SK-N-SH treated with all-trans-retinoic acid at 6 μM for 48 hours (cell line): ENCODE data around the gene SNCG.
"Not testable (repeated sequence)": the region's sequence is repeated elsewhere in the genome, so short reads cannot be mapped to it uniquely, and the experiment has no call there.

Experiments used
- ATAC-seq: fragments of 200-7000 bp; cut with Tn5 transposase; 3 replicates; pipeline ENCODE4 v1.9.1; 2020; ENCODE audit warnings: mild to moderate bottlenecking, moderate library complexity
- ARNTL ChIP-seq: fragments of 450-650 bp; formaldehyde crosslinking; IDR thresholded peaks from 2 replicates; pipeline ENCODE4 v1.5.0; 2020; ENCODE audit warnings: low read depth, mild to moderate bottlenecking, moderate library complexity, borderline replicate concordance
- BACH2 ChIP-seq: fragments of 250-450 bp; sonication (Bioruptor Pico); IDR thresholded peaks from 2 replicates; pipeline ENCODE4 v1.9.0; 2021; ENCODE audit warnings: mild to moderate bottlenecking, borderline replicate concordance
- CSDC2 ChIP-seq: fragments of 250-450 bp; sonication (Bioruptor Pico); IDR thresholded peaks from 2 replicates; pipeline ENCODE4 v1.5.0; 2020; ENCODE audit warnings: mild to moderate bottlenecking, moderate library complexity
- ESRRG ChIP-seq: fragments of 250-450 bp; sonication (Bioruptor Pico); IDR thresholded peaks from 2 replicates; pipeline ENCODE4 v1.6.1; 2021; ENCODE audit warnings: mild to moderate bottlenecking
- GLIS3 ChIP-seq: fragments of 250-450 bp; sonication (Bioruptor Pico); IDR thresholded peaks from 2 replicates; pipeline ENCODE4 v1.5.0; 2020; ENCODE audit warnings: mild to moderate bottlenecking, moderate library complexity
- ISL1 ChIP-seq: fragments of 250-450 bp; sonication (Bioruptor Pico); IDR thresholded peaks from 2 replicates; pipeline ENCODE4 v2.1.2; 2022; ENCODE audit warnings: mild to moderate bottlenecking, moderate library complexity
- OSR1 ChIP-seq: fragments of 250-450 bp; sonication (Bioruptor Pico); IDR thresholded peaks from 2 replicates; pipeline ENCODE4 v1.8.0; 2022; ENCODE audit warnings: moderate library complexity, mild to moderate bottlenecking, inconsistent platforms
- PPARA ChIP-seq: fragments of 250-450 bp; sonication (Bioruptor Pico); IDR thresholded peaks from 2 replicates; pipeline ENCODE4 v1.5.0; 2020; ENCODE audit warnings: mild to moderate bottlenecking, borderline replicate concordance
- RARB ChIP-seq: fragments of 250-450 bp; sonication (Bioruptor Pico); IDR thresholded peaks from 2 replicates; pipeline ENCODE4 v1.8.0; 2021; ENCODE audit warnings: mild to moderate bottlenecking, moderate library complexity
- SNAI2 ChIP-seq: fragments of 250-450 bp; sonication (Bioruptor Pico); IDR thresholded peaks from 2 replicates; pipeline ENCODE4 v1.5.0; 2020; ENCODE audit warnings: mild to moderate bottlenecking, moderate library complexity
- TCF4 ChIP-seq: fragments of 250-450 bp; sonication (Bioruptor Pico); IDR thresholded peaks from 2 replicates; pipeline ENCODE4 v1.8.0; 2021; ENCODE audit warnings: mild to moderate bottlenecking, moderate library complexity, borderline replicate concordance
- ZC3H10 ChIP-seq: fragments of 250-450 bp; sonication (Bioruptor Pico); IDR thresholded peaks from 2 replicates; pipeline ENCODE4 v1.5.1; 2021; ENCODE audit warnings: mild to moderate bottlenecking, moderate library complexity
- ZFP30 ChIP-seq: fragments of 450-650 bp; formaldehyde crosslinking; IDR thresholded peaks from 2 replicates; pipeline ENCODE4 v1.5.0; 2022; ENCODE audit warnings: mild to moderate bottlenecking, moderate library complexity
- ZNF565 ChIP-seq: fragments of 450-650 bp; formaldehyde crosslinking; conservative IDR thresholded peaks from 2 replicates; pipeline ENCODE4 v1.5.0; 2020; ENCODE audit warnings: low read depth, mild to moderate bottlenecking, moderate library complexity
- ZNF70 ChIP-seq: fragments of 450-650 bp; formaldehyde crosslinking; IDR thresholded peaks from 2 replicates; pipeline ENCODE4 v1.5.0; 2020; ENCODE audit warnings: mild to moderate bottlenecking, moderate library complexity
- ZNF8 ChIP-seq: fragments of 450-650 bp; formaldehyde crosslinking; IDR thresholded peaks from 2 replicates; pipeline ENCODE4 v1.5.0; 2020; ENCODE audit warnings: mild to moderate bottlenecking, moderate library complexity
- TF ChIP-seq, protein P1 (sequence below): fragments of 250-450 bp; sonication (Bioruptor Pico); IDR thresholded peaks from 2 replicates; pipeline ENCODE4 v1.8.0; 2021; ENCODE audit warnings: low read depth, mild to moderate bottlenecking, moderate library complexity, borderline replicate concordance
- TF ChIP-seq, protein P2 (sequence below): fragments of 250-450 bp; sonication (Bioruptor Pico); IDR thresholded peaks from 2 replicates; pipeline ENCODE4 v1.5.1; 2021; ENCODE audit warnings: mild to moderate bottlenecking, moderate library complexity
- TF ChIP-seq, protein P3 (sequence below): fragments of 250-450 bp; sonication (Bioruptor Pico); IDR thresholded peaks from 2 replicates; pipeline ENCODE4 v1.5.0; 2020; ENCODE audit warnings: mild to moderate bottlenecking, moderate library complexity

The SNCG gene

DNA sequence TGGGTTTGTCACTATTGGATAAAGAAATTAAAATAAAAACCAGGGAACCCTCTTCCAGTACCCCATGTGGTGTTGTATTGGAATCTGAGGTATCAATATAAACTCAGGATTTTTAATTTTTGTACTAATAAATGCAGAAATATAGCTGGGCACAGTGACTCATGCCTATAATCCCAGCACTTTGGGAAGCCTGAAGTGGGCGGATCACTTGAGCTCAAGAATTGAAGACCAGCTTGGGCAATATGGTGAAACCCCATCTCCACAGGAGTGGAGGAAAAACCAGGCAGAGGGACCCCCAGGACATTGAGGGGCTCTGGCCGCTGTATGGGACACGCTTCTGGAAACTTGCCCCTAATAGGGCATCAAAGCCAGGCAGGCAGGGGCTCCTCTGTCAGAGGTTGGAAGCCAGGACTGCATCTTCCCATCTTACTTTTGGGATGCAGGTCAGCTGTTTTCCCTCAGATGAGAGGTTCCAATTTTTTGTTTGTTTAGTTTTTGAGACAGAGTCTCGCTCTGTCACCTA lies 21.0 kb downstream of the SNCG start (continued):
- no peak for TF ChIP-seq CSDC2 (CRISPR knock-in tag)
- no peak for TF ChIP-seq OSR1 (CRISPR knock-in tag)
- no peak for TF ChIP-seq PPARA
- no peak for TF ChIP-seq BACH2

DNA sequence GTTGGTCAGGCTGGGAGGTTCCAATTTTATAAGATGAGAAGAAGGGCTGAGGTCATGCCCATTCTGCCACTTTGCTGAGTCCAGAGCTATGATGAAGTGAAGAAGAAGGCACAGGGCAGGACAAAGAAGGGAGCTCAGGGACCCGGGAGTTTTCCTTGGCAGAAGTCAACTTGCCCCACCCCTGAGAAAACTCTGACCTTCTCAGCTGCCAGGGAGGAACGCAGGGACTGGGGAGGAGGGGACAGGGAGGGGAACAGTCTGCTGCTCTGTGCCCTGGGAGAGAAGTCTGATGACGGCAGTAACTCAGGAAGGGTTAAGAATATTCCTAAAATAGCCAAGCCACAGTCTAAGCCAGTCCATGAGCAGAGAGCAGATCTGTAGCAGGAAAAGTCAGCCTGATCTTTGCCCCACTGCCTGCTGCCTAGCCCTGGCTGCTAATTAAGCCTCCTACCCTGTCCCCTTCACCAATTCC lies 21.6 kb downstream of the SNCG start:
- TF ChIP-seq RARB (CRISPR knock-in tag) (no peak), ZNF70 (CRISPR knock-in tag) (no peak)
- no peak for ATAC-seq

DNA sequence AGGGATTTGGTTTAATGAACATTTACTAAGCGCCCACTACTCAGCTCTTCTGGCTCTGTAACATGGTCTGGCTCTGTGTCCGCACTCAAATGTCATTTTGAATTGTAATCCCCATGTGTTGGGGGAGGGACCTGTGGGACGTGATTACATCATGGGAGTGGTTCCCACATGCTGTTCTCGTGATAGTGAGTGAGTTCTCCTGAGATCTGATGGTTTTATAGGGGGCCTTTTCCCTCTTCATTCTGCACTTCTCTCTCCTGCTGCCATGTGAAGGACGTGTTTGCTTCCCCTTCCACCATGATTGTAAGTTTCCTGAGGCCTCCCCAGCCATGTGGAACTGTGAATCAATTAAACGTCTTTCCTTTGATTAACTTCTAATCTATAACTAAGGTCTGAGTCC lies 22.6 kb downstream of the SNCG start:
- not testable (repeated sequence) for ATAC-seq

DNA sequence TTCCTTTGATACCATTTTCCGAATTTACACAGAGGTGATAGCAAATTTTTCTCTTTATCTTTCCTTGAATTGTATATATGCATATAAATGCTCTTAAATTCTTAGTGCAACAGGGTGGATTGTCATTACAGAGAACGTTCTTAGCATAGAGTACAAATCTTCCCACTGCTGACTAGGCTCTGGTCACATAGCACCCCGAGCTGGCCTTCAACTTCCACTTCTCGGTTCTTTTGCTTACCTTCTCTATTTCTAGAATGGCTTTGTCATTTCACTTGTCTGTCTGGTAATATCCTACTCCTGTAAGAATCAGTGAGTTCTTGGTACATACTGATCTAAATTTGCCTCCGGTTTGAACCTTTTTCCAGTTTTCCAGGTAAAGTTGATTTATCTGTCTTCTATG lies 23.3 kb downstream of the SNCG start:
- ATAC-seq = no peak

DNA sequence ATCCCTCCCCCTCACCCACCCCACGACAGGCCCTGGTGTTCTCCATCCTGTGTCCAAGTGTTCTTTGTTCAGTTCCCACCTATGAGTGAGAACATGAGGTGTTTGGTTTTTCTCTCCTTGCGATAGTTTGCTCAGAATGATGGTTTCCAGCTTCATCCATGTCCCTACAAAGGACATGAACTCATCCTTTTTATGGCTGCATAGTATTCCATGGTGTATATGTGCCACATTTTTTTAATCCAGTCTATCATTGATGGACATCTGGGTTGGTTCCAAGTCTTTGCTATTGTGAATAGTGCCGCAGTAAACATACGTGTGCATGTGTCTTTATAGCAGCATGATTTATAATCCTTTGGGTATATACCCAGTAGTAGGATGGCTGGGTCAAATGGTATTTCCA lies 26.1 kb downstream of the SNCG start:
- ATAC-seq = not testable (repeated sequence)

More for the DNA sequence above, 23.3 kb downstream of the SNCG start:
- TF ChIP-seq GLIS3 = no peak
- no peak for TF ChIP-seq ESRRG (CRISPR knock-in tag)
- TF ChIP-seq, protein P1, sequence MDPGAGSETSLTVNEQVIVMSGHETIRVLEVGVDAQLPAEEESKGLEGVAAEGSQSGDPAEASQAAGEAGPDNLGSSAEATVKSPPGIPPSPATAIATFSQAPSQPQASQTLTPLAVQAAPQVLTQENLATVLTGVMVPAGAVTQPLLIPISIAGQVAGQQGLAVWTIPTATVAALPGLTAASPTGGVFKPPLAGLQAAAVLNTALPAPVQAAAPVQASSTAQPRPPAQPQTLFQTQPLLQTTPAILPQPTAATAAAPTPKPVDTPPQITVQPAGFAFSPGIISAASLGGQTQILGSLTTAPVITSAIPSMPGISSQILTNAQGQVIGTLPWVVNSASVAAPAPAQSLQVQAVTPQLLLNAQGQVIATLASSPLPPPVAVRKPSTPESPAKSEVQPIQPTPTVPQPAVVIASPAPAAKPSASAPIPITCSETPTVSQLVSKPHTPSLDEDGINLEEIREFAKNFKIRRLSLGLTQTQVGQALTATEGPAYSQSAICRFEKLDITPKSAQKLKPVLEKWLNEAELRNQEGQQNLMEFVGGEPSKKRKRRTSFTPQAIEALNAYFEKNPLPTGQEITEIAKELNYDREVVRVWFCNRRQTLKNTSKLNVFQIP (CRISPR knock-in tag) = no peak
- TF ChIP-seq RARB (CRISPR knock-in tag) = no peak
- no peak for TF ChIP-seq ISL1 (CRISPR knock-in tag)
- TF ChIP-seq, protein P2, sequence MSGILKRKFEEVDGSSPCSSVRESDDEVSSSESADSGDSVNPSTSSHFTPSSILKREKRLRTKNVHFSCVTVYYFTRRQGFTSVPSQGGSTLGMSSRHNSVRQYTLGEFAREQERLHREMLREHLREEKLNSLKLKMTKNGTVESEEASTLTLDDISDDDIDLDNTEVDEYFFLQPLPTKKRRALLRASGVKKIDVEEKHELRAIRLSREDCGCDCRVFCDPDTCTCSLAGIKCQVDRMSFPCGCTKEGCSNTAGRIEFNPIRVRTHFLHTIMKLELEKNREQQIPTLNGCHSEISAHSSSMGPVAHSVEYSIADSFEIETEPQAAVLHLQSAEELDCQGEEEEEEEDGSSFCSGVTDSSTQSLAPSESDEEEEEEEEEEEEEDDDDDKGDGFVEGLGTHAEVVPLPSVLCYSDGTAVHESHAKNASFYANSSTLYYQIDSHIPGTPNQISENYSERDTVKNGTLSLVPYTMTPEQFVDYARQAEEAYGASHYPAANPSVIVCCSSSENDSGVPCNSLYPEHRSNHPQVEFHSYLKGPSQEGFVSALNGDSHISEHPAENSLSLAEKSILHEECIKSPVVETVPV (CRISPR knock-in tag) = no peak
- no peak for TF ChIP-seq ZC3H10 (CRISPR knock-in tag)
- no peak for TF ChIP-seq ZNF8
- TF ChIP-seq ZFP30 (CRISPR knock-in tag) = no peak
- no peak for TF ChIP-seq SNAI2
- no peak for TF ChIP-seq ZNF565 (CRISPR knock-in tag)
- no peak for TF ChIP-seq BACH2
- no peak for TF ChIP-seq ZNF70 (CRISPR knock-in tag)

DNA sequence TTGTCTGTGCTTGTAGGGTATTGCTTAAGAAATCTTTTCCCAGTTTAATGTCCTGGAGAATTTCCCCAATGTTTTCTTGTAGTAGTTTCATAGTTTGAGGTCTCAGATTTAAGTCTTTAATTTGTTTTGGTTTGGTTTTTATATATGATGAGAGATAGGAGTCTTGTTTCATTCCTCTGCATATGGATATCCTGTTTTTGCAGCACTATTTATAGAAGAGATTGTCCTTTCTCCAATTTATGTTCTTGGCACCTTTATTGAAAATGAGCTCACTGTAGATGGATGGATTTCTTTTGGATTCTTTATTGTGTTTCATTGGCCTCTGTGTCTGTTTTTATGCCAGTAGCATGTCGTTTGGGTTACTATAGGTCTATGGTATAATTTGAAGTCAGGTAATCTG lies 30.1 kb downstream of the SNCG start:
- TF ChIP-seq, protein P3, sequence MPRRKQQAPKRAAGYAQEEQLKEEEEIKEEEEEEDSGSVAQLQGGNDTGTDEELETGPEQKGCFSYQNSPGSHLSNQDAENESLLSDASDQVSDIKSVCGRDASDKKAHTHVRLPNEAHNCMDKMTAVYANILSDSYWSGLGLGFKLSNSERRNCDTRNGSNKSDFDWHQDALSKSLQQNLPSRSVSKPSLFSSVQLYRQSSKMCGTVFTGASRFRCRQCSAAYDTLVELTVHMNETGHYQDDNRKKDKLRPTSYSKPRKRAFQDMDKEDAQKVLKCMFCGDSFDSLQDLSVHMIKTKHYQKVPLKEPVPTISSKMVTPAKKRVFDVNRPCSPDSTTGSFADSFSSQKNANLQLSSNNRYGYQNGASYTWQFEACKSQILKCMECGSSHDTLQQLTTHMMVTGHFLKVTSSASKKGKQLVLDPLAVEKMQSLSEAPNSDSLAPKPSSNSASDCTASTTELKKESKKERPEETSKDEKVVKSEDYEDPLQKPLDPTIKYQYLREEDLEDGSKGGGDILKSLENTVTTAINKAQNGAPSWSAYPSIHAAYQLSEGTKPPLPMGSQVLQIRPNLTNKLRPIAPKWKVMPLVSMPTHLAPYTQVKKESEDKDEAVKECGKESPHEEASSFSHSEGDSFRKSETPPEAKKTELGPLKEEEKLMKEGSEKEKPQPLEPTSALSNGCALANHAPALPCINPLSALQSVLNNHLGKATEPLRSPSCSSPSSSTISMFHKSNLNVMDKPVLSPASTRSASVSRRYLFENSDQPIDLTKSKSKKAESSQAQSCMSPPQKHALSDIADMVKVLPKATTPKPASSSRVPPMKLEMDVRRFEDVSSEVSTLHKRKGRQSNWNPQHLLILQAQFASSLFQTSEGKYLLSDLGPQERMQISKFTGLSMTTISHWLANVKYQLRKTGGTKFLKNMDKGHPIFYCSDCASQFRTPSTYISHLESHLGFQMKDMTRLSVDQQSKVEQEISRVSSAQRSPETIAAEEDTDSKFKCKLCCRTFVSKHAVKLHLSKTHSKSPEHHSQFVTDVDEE (CRISPR knock-in tag) = no peak
- TF ChIP-seq ZNF70 (CRISPR knock-in tag) (no peak), OSR1 (CRISPR knock-in tag) (no peak), SNAI2 (no peak), TCF4 (CRISPR knock-in tag) (no peak), BACH2 (no peak), ZFP30 (CRISPR knock-in tag) (no peak), ZNF565 (CRISPR knock-in tag) (no peak), ARNTL (CRISPR knock-in tag) (no peak), PPARA (no peak), GLIS3 (no peak), RARB (CRISPR knock-in tag) (no peak)
- TF ChIP-seq, protein P1 (CRISPR knock-in tag) = no peak
- TF ChIP-seq, protein P2 (CRISPR knock-in tag) = no peak
- ATAC-seq = no peak

DNA sequence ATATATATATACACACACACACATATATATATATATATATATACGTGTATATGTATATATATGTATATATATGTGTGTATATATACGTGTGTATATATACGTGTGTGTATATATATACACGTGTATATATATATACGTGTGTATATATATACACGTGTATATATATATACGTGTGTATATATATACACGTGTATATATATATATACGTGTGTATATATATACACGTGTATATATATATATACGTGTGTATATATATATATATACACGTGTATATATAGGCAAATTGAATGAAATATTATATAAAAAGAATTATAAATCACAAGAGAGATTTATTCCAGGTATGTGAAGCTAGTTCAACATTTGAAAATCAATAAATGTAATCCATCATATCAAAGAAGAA lies 33.0 kb downstream of the SNCG start:
- ATAC-seq = not testable (repeated sequence)
